Amygdala (tissue), 56 donors: ENCODE data around the gene KCNJ4.

Experiments
- DNase-seq, 56 donors: peaks; one replicate each; lab custom pipeline; 2025; lab: John Stamatoyannopoulos, UW

KCNJ4 gene

DNA sequence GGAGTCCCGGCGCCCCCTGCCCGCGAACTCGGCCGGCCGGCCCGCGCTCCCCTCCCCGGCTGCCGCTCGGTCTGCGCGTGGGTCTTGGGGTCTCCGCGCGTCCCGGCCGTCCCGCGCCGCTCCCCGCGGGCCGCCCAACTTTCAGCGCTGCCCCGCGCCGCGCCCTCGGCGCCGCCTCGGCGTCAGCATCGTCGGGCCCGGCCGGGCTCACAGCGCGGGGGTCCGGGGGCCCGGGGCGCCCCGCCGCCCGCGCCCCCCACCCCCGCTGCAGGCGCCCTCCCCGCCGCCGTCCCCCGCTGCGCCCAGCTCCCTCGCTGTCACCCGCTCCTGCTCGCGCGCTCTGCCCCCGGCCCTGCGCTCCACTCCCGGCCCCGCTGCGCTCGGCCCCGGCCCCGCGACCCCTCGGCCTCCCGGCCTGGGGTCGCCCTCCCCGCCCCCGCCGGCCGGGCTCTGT lies at the start of gene KCNJ4:
TSS of gene KCNJ4 (minus strand) at position 124 of the 454 bp plus-strand sequence. CDS start 27,067 bp downstream, outside the sequence.
- DNase-seq = no peak

DNA sequence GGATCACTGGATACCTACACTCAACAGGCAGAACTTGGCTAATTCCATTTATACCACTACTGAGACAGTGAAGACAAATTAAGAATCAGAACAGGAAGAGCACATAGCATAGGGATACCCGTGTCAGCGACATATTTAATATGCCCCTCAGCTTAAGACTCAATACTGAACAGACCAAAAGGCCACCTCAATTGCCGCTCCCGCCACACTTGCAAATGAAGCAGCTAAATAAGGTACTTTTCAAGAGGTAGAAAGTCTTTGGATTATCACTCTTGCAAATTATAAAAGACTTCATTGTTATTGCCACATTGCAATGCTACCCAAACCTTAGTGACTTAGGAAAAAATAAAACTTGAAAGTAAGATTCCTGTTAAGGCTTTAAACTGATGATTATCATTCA lies 48.0 kb upstream of the KCNJ4 start:
- no peak for DNase-seq

DNA sequence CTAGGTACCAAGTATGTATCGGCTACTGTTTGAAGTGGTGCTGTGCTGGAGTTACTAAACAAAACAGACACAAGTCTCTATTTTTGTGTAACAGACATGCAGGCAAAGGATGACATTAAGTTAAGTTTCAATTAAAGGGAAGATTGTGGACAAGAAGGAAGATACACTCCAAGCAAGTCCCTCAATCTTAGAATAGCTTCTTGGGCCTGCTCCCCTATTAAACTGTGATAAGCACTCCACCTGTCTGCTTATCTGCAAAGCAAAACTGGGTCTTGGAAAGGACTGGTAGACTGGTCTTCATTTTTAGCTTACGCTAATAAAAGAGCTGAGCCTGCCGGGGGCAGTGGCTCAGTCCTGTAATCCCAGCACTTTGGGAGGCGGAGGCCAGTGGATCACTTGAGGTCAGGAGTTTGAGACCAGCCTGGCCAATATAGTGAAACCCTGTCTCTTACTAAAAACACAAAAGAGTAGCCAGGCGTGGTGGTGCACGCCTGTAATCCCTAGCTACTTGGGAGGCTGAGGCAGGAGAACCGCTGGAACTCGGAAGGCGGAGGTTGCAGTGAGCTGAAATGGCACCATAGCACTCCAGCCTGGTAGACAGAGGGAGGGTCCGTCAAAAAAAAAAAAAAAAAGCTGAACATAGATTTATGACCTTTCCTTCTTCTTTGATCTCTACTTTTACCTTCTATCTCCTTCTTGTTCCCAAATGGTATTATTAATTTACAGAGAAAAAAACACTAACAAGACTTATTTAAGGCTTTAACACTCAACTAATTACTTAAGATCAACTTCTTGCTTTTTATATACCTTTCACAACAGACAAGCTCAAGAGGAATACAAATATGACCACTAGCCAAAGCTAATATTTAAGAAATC lies 47.0 kb upstream of the KCNJ4 start:
- DNase-seq = no peak

DNA sequence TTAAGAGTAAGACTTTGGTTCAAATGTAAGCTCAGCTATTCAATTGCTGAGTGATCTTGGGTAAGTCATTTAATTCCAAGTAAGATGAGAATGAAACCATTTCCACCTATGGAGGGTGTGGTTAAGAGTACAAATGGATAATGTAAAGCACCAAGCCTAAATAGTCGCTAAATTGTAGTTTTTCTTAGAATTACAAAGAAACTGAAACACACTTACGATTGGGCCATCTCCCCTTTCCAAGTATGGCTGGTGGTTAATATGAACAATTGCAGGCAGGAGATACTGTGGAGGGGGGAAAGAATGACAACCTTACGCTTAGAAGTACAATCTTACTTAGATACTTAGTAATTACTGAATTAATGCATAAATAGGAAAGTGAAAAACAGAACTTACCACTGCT lies 42.9 kb upstream of the KCNJ4 start:
- no peak for DNase-seq

DNA sequence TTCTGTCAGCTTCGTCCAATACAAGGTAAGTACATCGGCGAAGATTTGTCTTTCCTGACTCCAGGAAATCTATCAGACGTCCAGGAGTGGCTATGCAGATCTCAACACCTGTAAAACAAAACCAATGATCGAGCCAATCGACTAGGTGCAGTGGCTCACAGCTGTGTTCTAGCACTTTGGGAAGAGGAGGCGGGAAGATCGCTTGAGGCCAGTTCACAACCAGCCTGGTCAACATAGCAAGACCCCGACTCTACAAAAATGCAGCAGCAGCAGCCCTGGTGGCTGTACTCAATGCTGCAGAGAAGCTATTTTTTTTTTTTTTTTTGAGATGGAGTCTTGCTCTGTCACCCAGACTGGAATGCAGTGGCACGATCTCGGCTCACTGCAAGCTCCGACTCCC lies 39.9 kb upstream of the KCNJ4 start:
- DNase-seq = no peak

DNA sequence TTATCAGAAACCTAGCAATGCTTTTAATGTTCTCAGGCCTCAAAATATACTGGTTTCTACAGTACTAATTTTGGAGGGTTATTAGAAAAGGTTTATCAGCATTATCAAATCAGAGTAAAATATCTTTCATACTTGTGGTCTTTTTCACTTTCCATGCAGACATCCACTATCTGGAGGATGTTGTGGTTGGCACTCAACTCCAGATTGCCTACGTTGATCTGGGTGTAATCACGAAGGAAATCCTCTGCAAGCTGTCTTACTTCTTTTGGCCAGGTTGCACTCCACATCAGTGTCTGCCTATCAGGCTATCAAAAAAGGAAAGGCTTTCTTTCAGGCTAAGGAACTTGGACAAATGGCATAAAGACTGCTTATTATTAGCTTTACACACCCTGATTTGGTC lies 39.5 kb upstream of the KCNJ4 start:
- DNase-seq = no peak

DNA sequence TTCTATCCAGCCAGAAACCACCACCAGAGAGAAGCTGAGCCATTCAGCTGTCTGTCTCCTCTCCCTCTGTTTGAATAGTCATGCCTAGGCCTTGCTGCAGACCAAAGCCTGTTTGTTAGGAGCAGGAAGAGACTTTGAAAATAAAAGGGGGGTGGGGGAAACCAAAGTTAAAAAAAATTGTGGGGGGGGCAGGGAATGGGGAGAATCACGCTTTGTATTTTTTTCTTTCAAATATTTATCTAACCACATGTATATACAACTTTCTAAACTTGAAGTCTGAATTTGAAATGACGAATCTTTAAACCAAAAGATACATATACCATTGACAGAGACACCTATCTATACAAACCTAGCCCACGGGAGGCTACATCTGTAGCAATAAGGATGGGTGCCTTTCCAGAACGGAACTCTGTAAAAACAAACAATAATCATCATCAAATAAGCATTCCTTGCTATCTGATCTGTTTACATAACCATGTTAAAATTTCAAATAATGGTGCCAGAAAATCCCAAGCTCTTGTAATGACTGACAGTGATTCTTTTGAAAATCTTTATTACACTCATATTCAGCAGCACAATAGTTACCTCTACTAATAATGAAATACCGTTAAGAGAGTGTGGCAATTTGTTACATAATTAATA lies 36.8 kb upstream of the KCNJ4 start:
- no peak for DNase-seq

DNA sequence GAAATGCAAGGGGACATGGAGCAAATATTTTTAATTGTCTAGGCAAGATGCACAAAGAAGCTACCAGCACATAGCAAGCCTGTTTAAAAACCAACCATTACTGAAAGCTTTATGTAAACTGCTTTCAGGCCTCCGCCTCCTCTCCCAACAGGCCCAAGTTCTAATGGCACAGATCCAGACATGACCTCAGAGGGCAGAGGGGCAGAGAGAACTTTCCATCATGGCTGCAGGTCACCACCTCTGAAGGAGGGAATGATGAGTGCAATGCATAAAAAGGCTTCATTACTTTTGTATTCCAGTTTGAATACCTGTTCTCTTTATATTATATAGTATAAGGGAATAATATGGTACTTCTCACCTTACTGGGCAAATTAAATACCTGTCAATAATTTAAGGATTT lies 35.9 kb upstream of the KCNJ4 start:
- DNase-seq = peak in 12 of 56 donors; percentile 9 to 47 (median 18)

DNA sequence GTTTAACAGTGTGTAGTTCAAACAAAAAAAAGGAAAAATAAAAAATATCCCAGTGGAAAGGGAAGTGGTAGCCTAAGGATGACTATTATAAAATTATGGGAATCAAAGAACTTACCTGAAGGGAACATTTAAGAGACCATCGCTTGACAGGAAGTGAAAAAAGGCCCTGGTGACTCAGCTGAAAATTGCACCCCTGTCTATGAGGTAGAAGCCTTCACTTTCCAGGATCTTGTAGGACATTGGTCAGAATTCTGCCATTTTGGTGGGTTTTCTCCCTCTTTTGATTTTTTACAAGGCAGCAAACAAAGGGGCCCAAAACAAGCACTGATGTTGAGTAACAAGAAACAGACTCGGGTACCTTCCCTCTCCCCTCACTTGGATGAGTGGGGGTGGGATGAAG lies 35.5 kb upstream of the KCNJ4 start:
- DNase-seq = no peak

DNA sequence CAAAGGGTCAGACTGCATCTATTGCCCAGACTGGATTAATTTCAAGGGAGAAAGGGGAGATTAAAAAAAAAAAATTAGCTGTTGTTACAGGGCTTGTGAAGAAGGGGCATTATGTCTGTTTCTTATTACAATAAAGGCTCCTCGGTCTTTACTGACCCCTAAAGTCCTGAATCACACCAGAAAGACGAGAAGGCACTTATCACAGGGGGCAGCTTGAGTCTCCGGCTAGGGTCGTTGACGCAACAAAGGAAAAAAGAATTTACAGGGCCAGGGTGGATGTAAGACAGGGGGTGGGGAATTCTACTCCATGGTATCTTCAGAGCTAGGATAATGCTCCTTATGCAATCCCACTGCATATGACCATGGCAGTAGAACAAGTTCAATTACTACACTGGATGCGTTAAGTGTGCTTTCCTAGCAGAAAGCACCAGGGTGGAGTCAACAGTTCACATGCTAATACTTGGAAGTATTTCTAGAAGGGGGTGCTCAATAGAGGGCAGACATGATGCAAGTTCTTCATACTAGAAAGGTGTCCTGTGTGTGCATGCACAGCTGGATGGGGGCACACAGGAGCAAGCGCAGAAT lies 34.7 kb upstream of the KCNJ4 start:
- DNase-seq = no peak

DNA sequence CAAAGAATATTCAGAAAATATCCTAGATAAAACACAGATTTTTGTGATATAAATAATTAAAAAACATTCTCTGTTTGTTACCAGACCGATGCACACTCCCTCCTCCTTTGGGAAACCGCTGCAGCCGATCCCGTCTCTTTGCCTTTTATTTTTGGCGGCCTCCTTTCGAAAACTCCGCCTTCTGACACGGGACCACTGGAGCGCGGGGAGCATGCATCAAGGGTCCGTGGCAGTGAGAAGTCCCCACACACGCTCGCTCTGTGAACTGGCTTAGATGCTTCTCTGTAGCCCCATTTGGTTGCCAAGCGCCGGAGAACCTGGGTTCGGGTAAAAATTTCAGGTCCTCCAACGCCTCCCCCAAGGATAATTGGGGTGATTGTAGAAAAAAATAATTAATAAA lies 34.1 kb upstream of the KCNJ4 start:
- no peak for DNase-seq

DNA sequence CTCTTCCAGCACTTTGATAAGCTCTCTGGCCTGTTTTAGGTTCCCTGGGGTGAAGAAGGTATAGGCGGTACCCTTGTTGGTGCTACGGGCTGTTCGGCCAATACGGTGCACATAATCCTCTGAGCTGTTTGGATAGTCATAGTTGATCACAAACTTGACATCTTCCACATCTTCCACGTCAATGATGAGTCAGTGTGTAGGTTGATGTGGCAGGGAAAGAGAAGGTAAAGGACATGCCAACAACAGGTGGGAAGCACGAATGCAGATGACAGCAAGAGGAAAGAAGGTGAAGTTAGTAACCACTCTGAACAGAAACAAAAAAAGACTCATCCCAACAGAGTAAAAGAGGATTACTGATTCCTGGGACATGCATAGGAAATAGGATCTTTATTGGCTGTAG lies 32.9 kb upstream of the KCNJ4 start:
- DNase-seq = no peak

DNA sequence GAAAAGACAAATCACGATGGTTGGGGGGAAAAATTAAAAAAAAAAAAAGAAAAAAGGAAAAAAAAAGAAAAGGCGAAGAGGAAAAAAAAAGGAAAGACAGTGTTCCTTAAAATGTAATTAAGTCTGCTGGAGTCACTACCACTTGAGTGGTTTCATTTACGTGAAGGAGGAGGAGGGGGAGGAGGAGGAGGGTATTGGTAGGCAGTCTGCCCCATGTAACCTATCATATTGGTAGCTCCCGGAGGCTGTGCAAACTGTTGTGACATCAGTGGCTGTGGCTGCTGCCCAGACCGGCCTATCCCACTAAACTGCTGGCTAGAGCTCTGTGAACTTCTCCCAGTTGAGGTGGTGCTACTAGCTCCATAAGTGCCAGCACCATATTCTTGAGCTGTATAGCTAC lies 30.8 kb upstream of the KCNJ4 start:
- DNase-seq = no peak

DNA sequence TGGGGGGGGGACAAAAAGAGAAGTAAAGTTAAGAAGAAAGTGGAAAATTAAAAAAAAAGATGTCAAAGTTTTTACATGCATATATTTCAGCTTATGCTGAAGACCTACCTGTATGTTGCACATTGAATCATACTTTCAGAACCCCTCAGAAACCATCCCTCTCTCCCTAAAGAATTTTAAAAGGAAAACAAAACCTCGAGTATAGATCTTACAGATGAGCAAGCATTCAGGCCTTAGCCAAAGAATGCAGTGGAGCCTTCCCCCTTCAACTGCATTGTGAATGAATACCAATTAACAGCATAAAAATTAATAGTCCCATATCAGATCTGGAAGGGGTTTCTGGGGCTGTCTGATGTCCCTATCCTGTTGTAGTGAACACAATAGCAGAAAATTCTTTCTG lies 29.2 kb upstream of the KCNJ4 start:
- DNase-seq = no peak

DNA sequence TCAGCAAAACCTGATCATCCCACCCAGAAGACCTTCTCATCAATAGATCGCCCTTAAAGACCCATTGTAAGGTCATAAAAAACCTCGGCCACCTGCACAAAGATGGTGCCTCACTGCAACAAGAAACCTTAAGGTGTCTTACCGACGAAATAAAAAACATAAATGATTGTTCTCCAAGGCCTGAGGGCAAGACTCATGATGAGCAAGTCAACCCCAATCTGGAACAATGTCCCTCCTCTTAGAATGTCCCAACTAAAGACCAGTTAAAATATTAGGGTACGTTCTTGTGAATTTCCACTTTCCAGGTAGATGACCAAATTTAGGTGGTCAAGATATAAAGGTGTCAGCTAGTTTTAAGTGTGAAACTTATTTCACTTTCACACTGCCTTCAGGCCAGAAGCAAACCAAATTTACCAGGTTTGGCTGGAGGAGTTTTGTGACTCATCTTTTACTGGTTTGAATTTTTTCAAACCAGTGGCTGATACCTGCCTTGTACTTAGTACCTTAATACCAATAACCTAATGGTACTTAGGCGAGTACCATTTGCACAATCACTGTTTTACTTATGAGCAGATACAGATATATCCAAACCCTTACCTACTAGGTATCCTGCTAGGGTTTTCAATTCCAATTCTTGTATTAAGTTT lies 27.8 kb upstream of the KCNJ4 start:
- DNase-seq = no peak

DNA sequence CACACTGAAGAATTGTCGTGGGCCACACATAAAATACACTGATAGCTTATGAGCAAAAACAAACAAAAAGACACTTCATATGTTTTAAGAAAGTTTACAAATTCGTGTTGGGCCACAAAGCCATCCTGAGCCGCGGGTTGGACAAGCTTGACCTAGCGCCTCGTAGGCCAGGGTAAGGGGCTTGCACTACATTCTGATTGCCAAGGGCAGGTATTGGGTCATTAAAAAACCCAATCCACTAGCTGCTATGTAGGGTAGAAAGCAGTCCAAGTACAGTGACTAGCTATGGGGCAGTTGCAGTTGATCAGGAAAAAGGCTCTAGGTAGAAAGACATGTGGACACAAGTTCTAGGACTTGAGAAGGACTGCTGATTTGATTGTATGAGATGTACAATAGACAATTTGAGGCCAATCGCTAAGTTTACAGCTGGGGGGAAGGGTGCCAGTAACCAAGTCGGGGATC lies 26.9 kb upstream of the KCNJ4 start:
- DNase-seq = no peak

DNA sequence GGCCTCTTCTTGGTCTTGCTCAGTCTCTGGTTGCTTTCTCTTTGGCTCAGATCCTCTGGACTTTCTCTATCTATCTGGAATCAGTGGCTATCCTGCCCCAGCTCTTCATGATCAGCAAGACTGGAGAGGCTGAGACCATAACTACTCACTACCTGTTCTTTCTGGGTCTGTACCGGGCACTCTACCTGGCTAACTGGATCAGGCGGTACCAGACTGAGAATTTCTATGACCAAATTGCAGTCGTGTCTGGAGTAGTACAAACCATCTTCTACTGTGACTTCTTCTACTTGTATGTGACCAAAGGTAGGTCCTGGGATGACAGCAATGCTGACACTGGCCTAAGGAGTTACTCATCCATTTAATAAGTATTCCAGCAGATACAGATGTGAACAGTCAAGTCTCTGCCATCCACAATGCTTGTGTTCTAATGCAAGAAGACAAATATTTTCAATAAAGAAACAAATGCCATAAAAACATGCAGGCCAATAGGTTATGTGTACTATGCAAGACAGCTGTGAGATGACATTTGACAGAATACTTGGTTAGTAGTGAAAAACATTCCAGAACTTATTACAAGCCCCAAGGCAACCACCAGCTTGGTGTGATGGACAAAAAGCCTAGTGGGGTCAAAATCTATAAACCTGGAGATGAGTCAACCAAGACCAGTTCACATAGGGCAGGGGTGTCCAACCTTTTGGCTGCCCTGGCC lies 26.3 kb upstream of the KCNJ4 start:
- no peak for DNase-seq

DNA sequence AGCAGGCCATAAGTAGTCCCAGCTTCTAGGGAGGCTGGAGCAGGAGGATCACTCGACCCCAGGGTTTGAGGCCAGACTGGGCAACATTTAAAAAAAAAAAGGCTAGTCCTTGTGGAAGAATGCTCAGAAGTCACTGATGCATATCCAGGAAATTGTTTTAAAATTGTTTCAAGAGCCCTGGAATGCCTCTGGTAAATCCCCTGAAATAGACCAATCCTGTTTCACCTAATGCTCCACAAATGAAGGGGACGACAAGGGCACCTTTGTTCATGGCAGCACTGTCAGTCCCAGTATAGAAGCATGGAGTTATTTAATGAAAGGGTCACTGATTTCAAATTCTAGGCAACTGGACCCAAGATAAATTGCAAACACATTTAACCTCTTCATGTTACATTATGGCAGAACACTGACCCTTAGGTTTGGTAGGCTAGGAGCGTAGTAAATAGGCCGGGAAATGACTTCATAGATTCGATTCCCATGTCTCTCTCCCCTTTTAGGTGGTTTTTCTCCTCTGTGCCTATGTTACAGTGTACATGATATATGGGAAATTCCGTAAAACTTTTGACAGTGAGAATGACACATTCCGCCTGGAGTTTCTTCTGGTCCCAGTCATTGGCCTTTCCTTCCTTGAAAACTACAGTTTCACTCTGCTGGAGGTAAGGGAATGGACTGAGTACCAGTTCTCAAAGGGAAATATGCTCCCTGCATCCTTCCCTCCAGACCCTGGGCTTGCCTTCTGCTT lies 24.3 kb upstream of the KCNJ4 start:
- DNase-seq = no peak

DNA sequence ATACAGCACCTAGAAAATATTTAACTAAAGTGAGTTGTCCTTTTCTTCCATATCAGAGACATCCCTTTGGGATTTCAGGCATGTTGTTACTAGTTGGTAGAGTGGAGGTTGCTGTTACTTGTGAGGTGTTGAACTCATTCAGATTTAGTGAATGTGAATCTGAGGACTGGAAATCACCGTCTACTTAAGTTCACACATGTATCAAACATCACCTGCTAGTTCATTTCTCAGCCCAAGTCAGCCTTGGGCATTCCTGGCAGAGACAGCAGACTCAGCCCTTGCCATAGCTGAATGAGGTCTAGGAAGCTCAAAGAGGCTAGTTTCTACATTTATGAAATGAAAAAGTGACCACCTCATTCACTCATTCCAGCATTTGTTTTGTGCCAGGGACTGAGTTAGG lies 22.6 kb upstream of the KCNJ4 start:
- DNase-seq = no peak
